ENCODE results near the gene MYH1.

The MYH1 gene

DNA sequence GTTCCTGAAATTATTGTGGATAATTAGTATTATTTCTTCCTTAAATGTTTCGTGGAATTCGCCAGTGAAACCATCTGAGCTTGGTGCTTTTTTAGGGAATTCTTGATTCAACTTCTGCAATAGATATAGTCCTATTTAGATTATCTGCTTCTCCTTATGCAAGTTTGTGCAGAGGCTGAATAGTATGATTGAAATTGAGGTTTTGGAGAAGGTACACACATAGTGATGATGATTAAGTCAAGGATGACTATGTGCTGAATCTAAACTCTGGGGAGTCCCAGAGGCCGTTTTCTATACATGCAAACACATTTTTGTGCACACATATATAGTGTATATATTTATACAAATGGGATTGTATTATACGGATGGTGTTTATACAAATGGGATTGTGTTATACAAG is 43.8 kb downstream of the MYH1 start:
- no peak for DNase-seq

- no peak for DNase-seq
Observed at GRCh38 chr17:10471858-10472257, 46.5 kb downstream of the MYH1 start.

- no peak for DNase-seq
Observed at GRCh38 chr17:10469459-10469858, 48.9 kb downstream of the MYH1 start, which contains the start of gene MYH4. Gene MYH4, minus strand, starts transcription at chr17:10469559. Its CDS starts 2,814 bp downstream, at chr17:10466745.

DNA sequence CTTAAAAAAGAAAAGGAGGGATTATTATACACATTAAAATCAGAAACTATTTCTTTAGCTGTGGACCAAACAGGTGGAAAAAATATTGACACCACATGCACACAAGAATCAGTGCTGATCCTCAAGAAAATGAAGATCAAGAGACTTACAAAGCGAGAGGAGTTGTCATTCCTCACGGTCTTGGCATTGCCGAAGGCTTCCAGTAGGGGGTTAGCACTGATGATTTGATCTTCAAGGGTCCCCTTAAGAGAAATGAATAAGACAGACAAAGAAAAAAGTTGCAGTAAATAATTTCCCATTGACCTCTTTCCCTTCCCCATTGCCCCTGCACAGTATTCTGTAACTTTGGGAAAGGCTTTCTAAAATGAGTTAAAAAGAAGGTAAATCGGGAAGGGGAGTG is 54.9 kb downstream of the MYH1 start:
- no peak for DNase-seq

- no peak for DNase-seq
Observed at GRCh38 chr17:10460062-10460461, 58.3 kb downstream of the MYH1 start.

DNA sequence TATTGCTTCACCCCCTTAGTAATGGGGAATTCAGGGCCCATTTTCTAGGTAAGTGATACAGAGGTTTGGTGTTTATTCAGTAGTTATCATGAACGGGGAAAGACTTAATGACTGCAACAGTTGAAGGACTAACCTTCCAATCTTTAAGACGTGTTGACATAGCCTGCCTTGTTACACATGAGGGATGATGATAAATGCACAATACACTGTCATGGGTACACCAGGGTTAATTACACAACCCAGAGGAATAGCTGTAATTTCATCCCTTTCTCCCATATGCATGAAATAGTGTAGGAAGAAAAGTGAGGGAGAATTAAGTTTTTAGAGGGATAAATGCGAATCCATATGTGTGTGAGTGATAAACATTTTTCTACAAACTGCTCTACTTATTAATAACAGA is 59.6 kb downstream of the MYH1 start:
- no peak for DNase-seq

DNA sequence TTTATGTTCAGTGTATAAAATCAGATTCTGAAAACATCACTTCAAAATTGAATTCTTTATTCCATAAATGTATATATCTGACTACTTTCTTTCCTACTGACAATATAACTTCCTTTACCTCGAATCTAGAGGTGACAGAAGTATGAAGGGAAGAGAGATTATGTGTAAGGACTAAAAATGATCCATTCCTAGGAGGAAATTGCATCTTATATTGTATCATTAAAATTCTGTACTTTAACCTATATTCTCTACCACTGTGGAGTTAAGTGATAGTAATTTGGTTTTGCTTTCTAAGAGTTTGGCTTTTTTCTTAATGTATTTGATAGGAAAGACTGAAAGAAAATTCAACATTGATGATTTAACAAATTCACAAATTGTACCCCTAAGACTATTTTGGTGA is 60.4 kb downstream of the MYH1 start:
- DNase-seq: no peak

GRCh38 chr17:10447026-10447931 is 71.1 kb downstream of the MYH1 start:
- no peak for DNase-seq

All from activated CD8-positive, alpha-beta memory T cell treated with anti-CD3 and anti-CD28 coated beads, Interleukin-2, amount 50 U/mL, for 48 hours (primary cell).